GM11168 (cell line): ENCODE results near the gene GRN.

Experiments used
- in situ Hi-C: fragments of 300-500 bp; cut with MboI; formaldehyde crosslinking; loops from one replicate; pipeline ENCODE4 v1.12.0; 2022; ENCODE audit warnings: low sequenced_read_pairs; ENCODE audit not compliant: unreplicated experiment

The GRN gene

GRCh38 chr17:44378171-44378705 lies 33.1 kb downstream of the GRN start:
- in situ Hi-C loops: no loop called here

- in situ Hi-C loops: no loop called here
Observed at GRCh38 chr17:44379887-44380286, 34.8 kb downstream of the GRN start.

GRCh38 chr17:44380767-44381166 lies 35.7 kb downstream of the GRN start:
- in situ Hi-C loops: no loop called here

GRCh38 chr17:44381810-44382305 lies 36.8 kb downstream of the GRN start:
- in situ Hi-C loops: no loop called here

- in situ Hi-C loops: no loop called here
Observed at GRCh38 chr17:44382917-44383316, 37.8 kb downstream of the GRN start.

- in situ Hi-C loops: no loop called here
Observed at GRCh38 chr17:44383363-44383762, 38.3 kb downstream of the GRN start.

- in situ Hi-C loops: no loop called here
Observed at GRCh38 chr17:44383861-44384260, 38.8 kb downstream of the GRN start.

- in situ Hi-C loops: no loop called here
Observed at GRCh38 chr17:44384281-44384822, 39.2 kb downstream of the GRN start.

- in situ Hi-C loops: no loop called here
Observed at GRCh38 chr17:44384823-44385286, 39.8 kb downstream of the GRN start.

- in situ Hi-C loops: no loop called here
Observed at GRCh38 chr17:44385287-44386181, 40.4 kb downstream of the GRN start.

GRCh38 chr17:44386182-44386525 lies 41.1 kb downstream of the GRN start:
- in situ Hi-C loops: no loop called here

- in situ Hi-C loops: no loop called here
Observed at GRCh38 chr17:44387804-44388203, 42.7 kb downstream of the GRN start.

GRCh38 chr17:44389281-44389680 lies 44.2 kb downstream of the GRN start, which contains the start of gene ITGA2B:
Gene ITGA2B (minus strand): TSS chr17:44389649. CDS start chr17:44389473, 176 bp downstream.
- in situ Hi-C loops: no loop called here

GRCh38 chr17:44389723-44390202 lies 44.7 kb downstream of the GRN start:
- in situ Hi-C loops: loop anchor here (10.0 kb wide), 1 partner anchor 125 kb away; no protein-coding TSS in a partner anchor

GRCh38 chr17:44390250-44390870 lies 45.3 kb downstream of the GRN start:
- in situ Hi-C loops: loop anchor here (10.0 kb wide), 1 partner anchor 124 kb away; no protein-coding TSS in a partner anchor

GRCh38 chr17:44394112-44394511 lies 49.0 kb downstream of the GRN start:
- in situ Hi-C loops: loop anchor here (10.0 kb wide), 1 partner anchor 121 kb away; no protein-coding TSS in a partner anchor

- in situ Hi-C loops: loop anchor here (10.0 kb wide), 1 partner anchor 120 kb away; no protein-coding TSS in a partner anchor
Observed at GRCh38 chr17:44394833-44395232, 49.7 kb downstream of the GRN start.

- in situ Hi-C loops: loop anchor here (10.0 kb wide), 1 partner anchor 118 kb away; no protein-coding TSS in a partner anchor
Observed at GRCh38 chr17:44396946-44397345, 51.8 kb downstream of the GRN start.

- in situ Hi-C loops: loop anchor here (10.0 kb wide), 1 partner anchor 117 kb away; no protein-coding TSS in a partner anchor
Observed at GRCh38 chr17:44397479-44398440, 52.7 kb downstream of the GRN start.
